Measurements from ENCODE around the gene RPL21.
"Not testable (repeated sequence)": the region's sequence is repeated elsewhere in the genome, so short reads cannot be mapped to it uniquely, and the experiment has no call there.

Gene RPL21

DNA sequence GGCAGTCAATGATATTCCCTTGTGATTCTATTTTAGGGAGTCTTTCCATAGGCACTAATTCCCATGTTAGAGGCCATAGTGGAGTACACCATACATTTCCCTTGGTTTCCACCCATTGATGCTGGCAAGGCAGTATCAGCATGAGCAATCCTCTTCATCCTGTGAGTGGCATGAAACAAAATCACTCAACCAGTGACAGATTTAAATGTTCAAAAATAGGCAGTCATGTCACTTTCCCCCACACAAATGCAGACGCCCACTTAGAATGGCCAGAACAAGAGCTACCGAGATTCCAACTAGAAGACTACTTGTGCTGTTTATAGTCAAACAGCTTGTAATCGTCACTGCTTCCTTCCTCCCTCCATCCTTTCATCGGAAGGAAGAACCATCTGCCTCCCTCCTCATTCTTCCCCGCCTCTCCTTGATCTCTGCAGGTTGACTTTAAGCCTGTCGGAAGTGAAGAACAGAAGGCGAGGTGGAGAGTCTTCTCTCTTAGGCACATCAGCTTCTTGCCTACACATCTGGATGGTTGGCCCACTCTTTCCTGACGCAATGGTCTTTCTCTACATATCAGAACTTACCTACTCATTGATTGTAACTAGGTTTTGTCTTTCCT is 41.8 kb downstream of the RPL21 start:
- no peaks in the 10 kb centered on the region for H3K27me3 Mint-ChIP-seq
- H3K9me3 Mint-ChIP-seq: no peaks in the 10 kb centered on the region
- H3K36me3 Mint-ChIP-seq: no peaks in the 10 kb centered on the region
- peaks cover 22% of the 10 kb centered on the region for H3K4me1 Mint-ChIP-seq
- peak overlapping the region; percentile 22 for H3K4me3 Mint-ChIP-seq
- H3K27ac Mint-ChIP-seq: peak overlapping the region; percentile 62
- peak; percentile 40 for ATAC-seq

DNA sequence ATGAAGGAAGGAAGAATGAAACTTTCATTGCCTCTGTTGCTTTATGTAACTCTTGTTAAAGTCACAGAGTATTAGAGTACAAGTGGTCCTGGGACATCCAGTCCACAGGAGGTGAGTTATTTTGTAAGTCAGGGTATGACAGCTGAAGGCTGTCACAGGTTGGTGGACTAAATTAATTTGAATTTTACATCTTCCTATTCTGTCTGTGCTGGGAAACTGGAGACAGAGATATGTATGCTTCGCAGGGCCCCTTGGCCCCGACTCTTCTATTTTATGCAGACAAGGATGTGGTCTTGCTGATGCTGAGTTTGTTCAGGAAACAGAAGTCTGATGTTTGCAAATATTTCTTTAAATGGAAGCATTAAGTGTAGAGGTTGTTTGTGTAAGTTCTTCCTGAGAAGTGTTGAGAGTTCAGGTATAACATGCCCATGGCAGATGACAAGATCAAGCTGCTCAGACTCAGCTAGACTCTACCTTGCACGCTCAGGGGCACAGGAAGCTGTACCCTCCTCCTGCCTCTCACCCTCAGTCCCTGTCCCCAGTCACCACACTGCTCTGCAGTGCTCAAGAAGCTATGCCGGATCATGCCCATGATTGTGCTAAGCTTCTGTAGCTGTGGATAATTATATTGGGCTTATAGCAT is 42.6 kb downstream of the RPL21 start:
- Mint-ChIP-seq H3K27me3 (no peaks in the 10 kb centered on the region), H3K4me1 (peaks cover 22% of the 10 kb centered on the region), H3K9me3 (no peaks in the 10 kb centered on the region), H3K4me3 (peak overlapping the region; percentile 22), H3K27ac (peak overlapping the region; percentile 62), H3K36me3 (no peaks in the 10 kb centered on the region)
- ATAC-seq: peak; percentile 89

DNA sequence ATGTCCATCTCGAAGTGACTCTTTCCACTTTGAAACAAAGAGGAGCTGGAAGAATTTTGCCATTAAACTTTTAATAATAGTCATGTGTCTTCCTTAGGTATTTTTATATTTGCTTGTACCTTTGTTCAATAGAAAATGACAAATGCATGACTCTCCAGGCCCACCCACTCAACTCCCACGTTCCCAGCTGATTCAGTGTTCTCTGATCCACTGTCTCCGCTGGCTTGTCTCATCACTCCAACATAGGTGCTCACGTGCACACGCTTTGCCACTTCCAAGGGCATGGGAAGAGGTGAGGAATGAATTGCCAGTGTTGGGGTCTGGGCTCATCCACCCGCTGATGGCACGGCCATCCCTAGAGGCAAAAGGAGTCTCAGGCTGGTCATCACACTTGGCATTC is 43.7 kb downstream of the RPL21 start:
- H3K36me3 Mint-ChIP-seq: no peaks in the 10 kb centered on the region
- H3K27me3 Mint-ChIP-seq: no peaks in the 10 kb centered on the region
- no peak overlapping the region for H3K27ac Mint-ChIP-seq
- peaks cover 22% of the 10 kb centered on the region for H3K4me1 Mint-ChIP-seq
- ATAC-seq: no peak
- H3K4me3 Mint-ChIP-seq: no peak overlapping the region
- H3K9me3 Mint-ChIP-seq: no peaks in the 10 kb centered on the region

DNA sequence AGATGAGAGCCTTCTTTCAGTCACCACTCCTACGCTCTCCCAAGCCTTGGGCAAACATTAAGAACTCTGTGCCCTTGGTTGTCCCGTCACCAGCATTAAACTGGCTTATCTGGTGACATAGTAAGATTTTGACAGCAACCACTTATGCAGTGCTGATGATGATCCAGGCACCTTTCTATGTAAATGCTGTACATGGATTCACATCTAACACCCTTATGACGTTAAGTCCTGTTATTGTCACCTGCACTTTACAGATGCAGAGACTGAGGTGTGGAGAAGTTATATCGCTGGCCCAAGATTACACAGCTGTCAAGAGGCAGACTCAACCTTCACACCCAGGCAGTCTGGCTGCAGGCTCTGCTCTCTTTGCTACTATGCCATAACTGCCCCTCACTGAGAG is 44.3 kb downstream of the RPL21 start:
- no peaks in the 10 kb centered on the region for H3K27me3 Mint-ChIP-seq
- no peak for ATAC-seq
- H3K4me1 Mint-ChIP-seq: peaks cover 22% of the 10 kb centered on the region
- no peaks in the 10 kb centered on the region for H3K36me3 Mint-ChIP-seq
- no peaks in the 10 kb centered on the region for H3K9me3 Mint-ChIP-seq
- no peak overlapping the region for H3K27ac Mint-ChIP-seq
- H3K4me3 Mint-ChIP-seq: no peak overlapping the region

DNA sequence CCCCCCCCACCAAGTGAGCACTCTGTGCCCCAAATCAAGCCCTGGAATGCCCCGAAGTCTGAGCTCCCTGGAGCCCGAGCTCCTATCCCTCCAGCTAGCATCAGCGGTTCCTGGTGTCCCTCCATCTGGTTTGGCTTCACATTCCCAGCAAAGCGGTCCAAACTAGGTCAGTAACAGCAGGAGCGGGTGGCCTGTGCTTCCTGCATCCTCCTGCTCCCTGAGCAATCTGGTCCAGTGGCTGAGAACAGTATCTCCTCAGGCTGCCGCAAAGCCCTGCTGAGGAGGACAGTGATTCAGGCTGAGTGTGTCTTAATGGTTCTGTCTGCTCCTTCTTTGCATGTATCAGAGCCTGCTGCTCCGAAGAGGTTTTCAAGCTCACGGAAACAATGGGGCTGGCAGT is 45.1 kb downstream of the RPL21 start:
- H3K9me3 Mint-ChIP-seq: no peaks in the 10 kb centered on the region
- no peaks in the 10 kb centered on the region for H3K27me3 Mint-ChIP-seq
- no peaks in the 10 kb centered on the region for H3K36me3 Mint-ChIP-seq
- no peak overlapping the region for H3K27ac Mint-ChIP-seq
- no peak overlapping the region for H3K4me3 Mint-ChIP-seq
- ATAC-seq: no peak
- H3K4me1 Mint-ChIP-seq: peaks cover 22% of the 10 kb centered on the region

DNA sequence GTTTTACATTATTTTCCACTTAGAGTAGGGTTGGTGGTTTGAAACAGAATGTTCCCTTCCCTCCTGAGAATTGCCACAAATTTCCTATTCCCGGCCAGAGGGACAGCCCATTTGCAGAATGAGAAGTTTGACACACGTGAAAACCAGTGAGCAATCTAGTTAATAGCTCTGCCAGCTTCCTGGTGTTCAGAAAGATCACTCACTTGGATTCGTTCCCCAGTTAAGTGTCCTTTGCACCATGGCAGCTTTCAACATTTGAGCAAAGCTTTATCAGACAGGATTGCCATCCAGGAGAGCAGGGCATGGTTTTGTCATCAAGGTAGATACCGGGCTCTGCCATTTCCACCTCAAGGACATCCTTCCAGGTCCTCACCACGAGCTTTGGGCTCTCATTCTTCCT is 47.5 kb downstream of the RPL21 start:
- ATAC-seq: no peak
- H3K27ac Mint-ChIP-seq: no peak overlapping the region
- H3K9me3 Mint-ChIP-seq: no peaks in the 10 kb centered on the region
- H3K4me3 Mint-ChIP-seq: no peak overlapping the region
- peaks cover 8% of the 10 kb centered on the region for H3K4me1 Mint-ChIP-seq
- no peaks in the 10 kb centered on the region for H3K36me3 Mint-ChIP-seq
- H3K27me3 Mint-ChIP-seq: no peaks in the 10 kb centered on the region

DNA sequence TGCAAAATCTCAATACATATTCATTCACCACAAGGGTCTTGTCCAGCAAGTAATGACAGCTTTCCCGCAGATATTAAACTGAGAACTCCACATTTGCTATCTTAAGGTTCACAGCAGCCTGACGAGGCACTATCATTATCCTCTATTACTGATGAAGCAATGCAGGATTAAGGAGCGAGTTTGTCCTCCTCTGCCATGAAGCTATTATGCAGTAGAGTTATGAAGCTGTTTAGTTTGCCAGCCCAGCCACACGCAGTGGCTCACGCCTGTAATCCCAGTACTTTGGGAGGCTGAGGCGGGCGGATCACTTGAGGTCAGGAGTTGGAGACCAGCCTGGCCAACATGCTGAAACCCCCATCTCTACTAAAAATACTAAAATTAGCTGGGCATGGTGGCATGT is 49.0 kb downstream of the RPL21 start:
- H3K27ac Mint-ChIP-seq, H3K9me3 Mint-ChIP-seq, H3K36me3 Mint-ChIP-seq, H3K27me3 Mint-ChIP-seq, H3K4me3 Mint-ChIP-seq, H3K4me1 Mint-ChIP-seq, ATAC-seq: not testable (repeated sequence)

DNA sequence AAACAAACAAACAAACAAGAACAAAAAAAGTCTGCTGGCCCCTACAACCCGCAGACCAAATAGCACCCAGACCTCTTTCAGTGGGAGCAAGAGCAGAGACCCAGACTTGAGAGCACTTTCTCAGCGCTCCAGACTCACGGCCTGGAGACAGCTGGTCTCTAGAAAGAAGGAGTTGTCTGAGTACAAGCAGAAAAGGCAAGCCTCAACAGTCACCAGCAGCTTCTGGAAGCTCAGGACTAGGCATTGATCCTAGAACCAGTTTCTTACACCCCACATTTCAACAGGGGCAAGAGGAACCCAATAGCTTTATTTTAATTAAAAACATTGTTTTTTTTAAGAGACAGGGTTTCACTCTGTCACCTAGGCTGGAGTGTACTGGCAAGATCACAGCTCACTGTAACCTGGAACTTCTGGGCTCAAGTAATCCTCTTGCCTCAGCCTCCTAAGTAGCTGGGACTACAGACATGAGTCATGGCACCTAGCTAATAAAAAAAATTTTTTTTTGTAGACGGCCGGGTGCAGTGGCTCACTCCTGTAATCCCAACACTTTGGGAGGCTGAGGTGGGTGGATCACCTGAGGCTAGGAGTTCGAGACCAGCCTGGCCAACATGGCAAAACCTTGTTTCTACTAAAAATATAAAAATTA is 49.7 kb downstream of the RPL21 start:
- no peaks in the 10 kb centered on the region for H3K36me3 Mint-ChIP-seq
- H3K4me3 Mint-ChIP-seq: no peak overlapping the region
- no peak overlapping the region for H3K27ac Mint-ChIP-seq
- H3K9me3 Mint-ChIP-seq: no peaks in the 10 kb centered on the region
- no peaks in the 10 kb centered on the region for H3K27me3 Mint-ChIP-seq
- no peak for ATAC-seq
- peaks cover 5% of the 10 kb centered on the region for H3K4me1 Mint-ChIP-seq

DNA sequence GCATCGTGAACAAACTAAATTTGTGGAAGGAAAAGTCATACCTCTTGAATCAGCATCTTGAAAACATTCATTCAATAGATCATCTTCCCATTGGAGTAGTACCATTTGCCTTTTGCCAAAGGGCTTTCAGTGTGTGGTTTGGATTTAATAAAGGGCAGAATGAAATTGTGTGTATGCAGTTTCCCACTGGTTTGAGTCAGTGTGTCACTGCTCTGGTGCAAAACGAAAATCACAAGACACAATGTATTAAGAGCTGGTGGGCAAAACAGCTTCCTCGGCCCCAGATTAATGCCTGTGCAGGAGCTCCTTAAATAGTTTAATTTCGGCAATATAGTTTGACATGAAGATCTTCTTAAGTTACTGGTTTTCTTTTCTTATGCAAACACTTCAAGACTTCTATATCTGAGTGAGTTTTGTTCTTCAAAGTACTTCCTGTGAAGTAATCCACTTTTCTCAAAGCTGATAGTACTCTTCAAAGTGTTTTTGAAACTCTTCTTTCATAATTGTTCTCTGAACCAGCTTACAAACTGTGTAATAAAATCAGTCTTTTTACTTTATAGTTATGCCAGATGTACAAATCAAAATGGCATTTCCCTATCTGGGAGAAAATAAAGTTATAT is 51.4 kb downstream of the RPL21 start:
- Mint-ChIP-seq H3K9me3 (no peaks in the 10 kb centered on the region), H3K4me1 (peaks cover 14% of the 10 kb centered on the region), H3K36me3 (no peaks in the 10 kb centered on the region), H3K4me3 (no peak overlapping the region), H3K27ac (no peak overlapping the region), H3K27me3 (no peaks in the 10 kb centered on the region)
- no peak for ATAC-seq

DNA sequence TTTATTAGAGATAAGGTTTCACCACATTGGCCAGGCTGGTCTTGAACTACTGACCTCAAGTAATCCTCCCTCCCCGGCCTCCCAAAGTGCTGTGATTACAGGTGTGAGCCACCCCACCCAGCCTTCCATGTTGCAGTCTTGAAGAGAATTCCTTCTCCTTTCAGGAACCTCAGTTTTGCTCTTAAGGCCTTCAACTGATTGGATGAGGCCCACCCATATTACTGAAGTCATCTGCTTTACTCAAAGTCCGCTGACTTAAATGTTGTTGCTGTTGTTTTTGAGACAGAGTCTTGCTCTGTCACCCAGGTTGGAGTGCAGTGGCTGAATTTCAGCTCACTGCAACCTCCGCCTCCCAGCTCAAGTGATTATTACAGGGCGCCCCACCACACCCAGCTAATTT is 52.7 kb downstream of the RPL21 start:
- H3K9me3 Mint-ChIP-seq: no peaks in the 10 kb centered on the region
- no peak for ATAC-seq
- no peaks in the 10 kb centered on the region for H3K27me3 Mint-ChIP-seq
- no peaks in the 10 kb centered on the region for H3K36me3 Mint-ChIP-seq
- no peak overlapping the region for H3K27ac Mint-ChIP-seq
- peaks cover 14% of the 10 kb centered on the region for H3K4me1 Mint-ChIP-seq
- H3K4me3 Mint-ChIP-seq: no peak overlapping the region

DNA sequence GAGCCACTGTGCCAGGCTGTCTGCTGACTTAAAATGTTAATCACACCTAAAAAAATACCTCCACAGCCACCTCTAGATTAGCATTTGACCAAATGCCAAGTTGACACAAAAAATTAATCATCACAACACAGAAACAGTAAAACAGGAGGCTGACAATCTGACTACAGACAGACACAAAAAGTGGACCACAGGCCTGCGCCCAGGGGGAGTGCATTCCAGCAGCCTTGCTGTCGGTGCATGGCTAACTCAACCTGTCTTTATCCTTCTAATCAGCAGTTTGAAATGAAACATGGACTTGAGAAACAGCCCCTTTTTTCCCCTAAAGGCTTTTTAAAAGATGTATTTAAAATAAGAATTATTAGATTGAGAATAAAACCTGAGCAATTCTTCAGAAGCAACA is 53.3 kb downstream of the RPL21 start:
- Mint-ChIP-seq H3K36me3 (no peaks in the 10 kb centered on the region), H3K9me3 (no peaks in the 10 kb centered on the region), H3K4me1 (peaks cover 14% of the 10 kb centered on the region), H3K27me3 (no peaks in the 10 kb centered on the region), H3K4me3 (no peak overlapping the region), H3K27ac (no peak overlapping the region)
- ATAC-seq: no peak

All from stimulated activated memory B cell treated with anti-CD40 and anti-IgM and Interleukin-4, amounts not matched to agents 10 μg/mL and 1 μg/mL and 100 μg/mL, for 72 hours (primary cell).